HCT116 (cell line): ENCODE data around the gene INSRR. TPM values are rescaled to one million over a fixed set of nuclear protein-coding genes. Genes with fewer than 3 reads are reported as not detected.

Experiments used
- ATAC-seq: fragments of 200-7000 bp; cut with Tn5 transposase; 2 replicates; pipeline ENCODE4 v1.9.1; 2020; ENCODE audit warnings: mild to moderate bottlenecking, moderate library complexity
- BruUV-seq: library from RNA; stranded (reverse); fragments of 400-500 nt; replicated peaks from 2 replicates; lab custom pipeline; 2021; lab: Mats Ljungman, UMichigan
- CTCF ChIA-PET: fragments of 300-600 bp; sonication (Branson Sonifier 250); formaldehyde crosslinking; loops from one replicate; lab custom pipeline; 2021; ENCODE audit warnings: antibody characterized with exemption; lab: Charles Lee
- POLR2A ChIA-PET: fragments of 300-600, 350-600 bp; sonication (Branson Sonifier 250); formaldehyde crosslinking; loops from one replicate; lab custom pipeline; 2021; ENCODE audit warnings: antibody characterized with exemption; lab: Charles Lee
- RAD21 ChIA-PET, 2 experiments: fragments of 300-600 bp; sonication (Branson Sonifier 250); formaldehyde crosslinking; loops; one replicate each; lab custom pipeline; 2023; ENCODE audit warnings: low total read pairs in 2 of 2; ENCODE audit not compliant: uncharacterized antibody in 2 of 2, unreplicated experiment in 2 of 2, low non-redundant PET in 1 of 2; lab: Charles Lee
- DNase-seq: peaks from one replicate; pipeline ENCODE4 v3.0.0-alpha.2; 2010; ENCODE audit warnings: low read depth, low spot score
- H2AFZ ChIP-seq: fragments of 200-600 bp; shearing (Covaris generic), sonication (generic); 2 replicates; pipeline ENCODE4 v1.6.1; 2017; ENCODE audit warnings: low read depth, mixed run types, mixed read lengths, antibody characterized with exemption, low read length; ENCODE audit not compliant: poor library complexity, severe bottlenecking
- H3K27ac ChIP-seq: 2 replicates; pipeline ENCODE4 v1.5.1; 2012; ENCODE audit warnings: low read depth, low read length
- H3K27me3 ChIP-seq: fragments of 200-600 bp; sonication (generic); 2 replicates; pipeline ENCODE4 v1.6.1; 2016; ENCODE audit warnings: mixed run types, low read length, mixed read lengths; ENCODE audit not compliant: insufficient read depth
- H3K36me3 ChIP-seq, 2 experiments: fragments of 200-500 bp in 1 of 2; fragments of 200-600 bp in 1 of 2; sonication (Bioruptor generic) in 1 of 2; sonication (generic) in 1 of 2; 2 replicates each; pipeline versions ENCODE4 v1.5.1 to v1.6.1; 2014 to 2016; ENCODE audit warnings: low read length in 2 of 2, inconsistent platforms in 1 of 2, mixed read lengths in 1 of 2, mixed run types in 1 of 2; ENCODE audit not compliant: insufficient read depth in 2 of 2, control insufficient read depth in 1 of 2
- H3K4me1 ChIP-seq, 2 experiments: fragments of 200-600 bp in 1 of 2; sonication (generic) in 1 of 2; 2 replicates each; pipeline versions ENCODE4 v1.5.1 to v1.6.1; 2012 to 2017; ENCODE audit warnings: low read length in 2 of 2, inconsistent platforms in 1 of 2, mild to moderate bottlenecking in 1 of 2, mixed read lengths in 1 of 2, mixed run types in 1 of 2, moderate library complexity in 1 of 2; ENCODE audit not compliant: insufficient read depth in 2 of 2, control insufficient read depth in 1 of 2
- H3K4me2 ChIP-seq: fragments of 200-600 bp; sonication (generic); 2 replicates; pipeline ENCODE4 v1.6.1; 2017; ENCODE audit warnings: mixed run types, low read length, mixed read lengths
- H3K4me3 ChIP-seq, 2 experiments: fragments of 200-600 bp in 1 of 2; sonication (generic) in 1 of 2; replicated peaks in 1 of 2; 2 replicates each; pipeline ENCODE4 v1.5.1; 2011 to 2016; ENCODE audit warnings: low read length in 2 of 2, control low read depth in 1 of 2, low read depth in 1 of 2, mild to moderate bottlenecking in 1 of 2, mixed read lengths in 1 of 2, mixed run types in 1 of 2
- H3K79me2 ChIP-seq: fragments of 200-600 bp; sonication (generic); 2 replicates; pipeline ENCODE4 v1.6.1; 2017; ENCODE audit warnings: mild to moderate bottlenecking, mixed run types, low read length, moderate library complexity, mixed read lengths; ENCODE audit not compliant: insufficient read depth
- H3K9ac ChIP-seq: fragments of 200-600 bp; sonication (generic); 2 replicates; pipeline ENCODE4 v1.6.1; 2016; ENCODE audit warnings: low read length, mixed read lengths
- H3K9me2 ChIP-seq: fragments of 200-600 bp; sonication (generic), shearing (Covaris generic); 2 replicates; pipeline ENCODE4 v1.6.1; 2017; ENCODE audit warnings: mixed run types, mild to moderate bottlenecking, moderate library complexity; ENCODE audit not compliant: insufficient read depth
- H3K9me3 ChIP-seq, 2 experiments: fragments of 200-500 bp in 1 of 2; fragments of 200-600 bp in 1 of 2; sonication (Bioruptor generic) in 1 of 2; sonication (generic) in 1 of 2; 2 replicates each; pipeline ENCODE4 v1.6.1; 2014 to 2017; ENCODE audit warnings: low read length in 2 of 2, mixed read lengths in 2 of 2, inconsistent platforms in 1 of 2, low read depth in 1 of 2, mild to moderate bottlenecking in 1 of 2, mixed run types in 1 of 2, moderate library complexity in 1 of 2; ENCODE audit not compliant: control insufficient read depth in 1 of 2, insufficient read depth in 1 of 2
- H4K20me1 ChIP-seq: fragments of 200-600 bp; sonication (generic), shearing (Covaris generic); 2 replicates; pipeline ENCODE4 v1.6.1; 2017; ENCODE audit warnings: mixed run types, mild to moderate bottlenecking, moderate library complexity; ENCODE audit not compliant: insufficient read depth
- ATF3 ChIP-seq: IDR thresholded peaks from 2 replicates; pipeline ENCODE4 v1.6.1; 2012
- CBX3 ChIP-seq: IDR thresholded peaks from 2 replicates; pipeline ENCODE4 v1.6.1; 2012; ENCODE audit warnings: low read depth
- CEBPB ChIP-seq: IDR thresholded peaks from 2 replicates; pipeline ENCODE4 v1.6.1; 2012; ENCODE audit warnings: low read depth
- CTCF ChIP-seq, 3 experiments: fragments of 200-600 bp in 1 of 3; sonication (generic) in 1 of 3; IDR thresholded peaks in 2 of 3; conservative IDR thresholded peaks in 1 of 3; 2 replicates each; pipeline ENCODE4 v1.5.1; 2012 to 2017; ENCODE audit warnings: low read depth in 2 of 3, low read length in 2 of 3, antibody characterized with exemption in 1 of 3, borderline replicate concordance in 1 of 3, control low read depth in 1 of 3, mild to moderate bottlenecking in 1 of 3, mixed read lengths in 1 of 3, mixed run types in 1 of 3, moderate library complexity in 1 of 3; ENCODE audit not compliant: insufficient read depth in 1 of 3
- EGR1 ChIP-seq: IDR thresholded peaks from 2 replicates; pipeline ENCODE4 v1.6.1; 2012; ENCODE audit warnings: low read depth
- ELF1 ChIP-seq: IDR thresholded peaks from 2 replicates; pipeline ENCODE4 v1.6.1; 2012; ENCODE audit warnings: low read depth, borderline replicate concordance
- EZH2 ChIP-seq: fragments of 200-600 bp; sonication (generic); IDR thresholded peaks from 2 replicates; pipeline ENCODE4 v1.6.1; 2017; ENCODE audit warnings: antibody characterized with exemption, mixed run types
- EZH2phosphoT487 ChIP-seq: fragments of 200-600 bp; IDR thresholded peaks from 2 replicates; pipeline ENCODE4 v1.6.1; 2018; ENCODE audit warnings: antibody characterized with exemption, borderline replicate concordance
- FOSL1 ChIP-seq: IDR thresholded peaks from 2 replicates; pipeline ENCODE4 v1.6.1; 2012; ENCODE audit warnings: low read depth
- JUND ChIP-seq: IDR thresholded peaks from 2 replicates; pipeline ENCODE4 v1.6.1; 2012
- MAX ChIP-seq: IDR thresholded peaks from 2 replicates; pipeline ENCODE4 v1.6.1; 2012
- POLR2A ChIP-seq: IDR thresholded peaks from 2 replicates; pipeline ENCODE4 v1.7.0; 2011; ENCODE audit warnings: borderline replicate concordance; ENCODE audit not compliant: insufficient read depth, insufficient read length; ENCODE audit errors: extremely low read depth
- RAD21 ChIP-seq: IDR thresholded peaks from 2 replicates; pipeline ENCODE4 v1.6.1; 2012; ENCODE audit warnings: low read depth, mild to moderate bottlenecking
- REST ChIP-seq: IDR thresholded peaks from 2 replicates; pipeline ENCODE4 v1.6.1; 2012; ENCODE audit warnings: low read depth
- SP1 ChIP-seq: IDR thresholded peaks from 2 replicates; pipeline ENCODE4 v1.6.1; 2012; ENCODE audit warnings: low read depth
- SRF ChIP-seq: IDR thresholded peaks from 2 replicates; pipeline ENCODE4 v1.6.1; 2012; ENCODE audit warnings: low read depth
- TCF7L2 ChIP-seq: IDR thresholded peaks from 2 replicates; pipeline ENCODE4 v1.7.0; 2011; ENCODE audit warnings: borderline replicate concordance, inconsistent platforms; ENCODE audit not compliant: insufficient read depth, insufficient read length; ENCODE audit errors: extremely low read depth
- YY1 ChIP-seq: IDR thresholded peaks from 2 replicates; pipeline ENCODE4 v1.6.1; 2011; ENCODE audit warnings: low read length, low read depth, moderate library complexity, mild to moderate bottlenecking; ENCODE audit not compliant: insufficient replicate concordance; ENCODE audit errors: extremely low read depth
- ZBTB33 ChIP-seq: IDR thresholded peaks from 2 replicates; pipeline ENCODE4 v1.6.1; 2011; ENCODE audit warnings: mild to moderate bottlenecking, low read length, moderate library complexity; ENCODE audit not compliant: insufficient replicate concordance; ENCODE audit errors: extremely low read depth
- ZFX ChIP-seq: fragments of 450-650 bp; IDR thresholded peaks from 2 replicates; pipeline ENCODE4 v1.6.1; 2017
- intact Hi-C: fragments of 100-400 bp; cut with micrococcal nuclease; formaldehyde crosslinking; loops from 2 replicates; pipeline ENCODE4 v1.10.0; 2022
- total RNA-seq: library from RNA; stranded (reverse); gene quantifications from one replicate; pipeline ENCODE4 v1.2.1, GENCODE V29; 2021; ENCODE audit not compliant: unreplicated experiment

INSRR gene
- total RNA-seq, 1 experiment from 2014 or later = not detected

- Histone ChIP-seq H3K9ac (no peak overlapping the region), H3K4me1 (peaks cover 0 to 7% of the 10 kb centered on the region in 2 experiments; a peak in 1 of 4 replicates), H4K20me1 (no peaks in the 10 kb centered on the region), H3K36me3 (no peaks in the 10 kb centered on the region), H3K9me2 (no peaks in the 10 kb centered on the region), H3K9me3 (no peaks in the 10 kb centered on the region), H3K4me2 (no peak overlapping the region), H3K27ac (no peak overlapping the region), H3K4me3 (no peak overlapping the region), H3K79me2 (no peaks in the 10 kb centered on the region), H2AFZ (no peak overlapping the region), H3K27me3 (0 out of 2 replicates have a peak, but pooled peaks cover 3% of the 10 kb centered on the region)
- DNase-seq = no peak
- no peak for TF ChIP-seq YY1
- TF ChIP-seq RAD21 = no peak
- no peak for TF ChIP-seq MAX
- no peak for TF ChIP-seq REST
- TF ChIP-seq ZFX = no peak
- no peak for TF ChIP-seq EZH2phosphoT487
- no peak for TF ChIP-seq SRF
- no peak for TF ChIP-seq ATF3
- TF ChIP-seq SP1 = no peak
- no peak for TF ChIP-seq EGR1
- no peak for TF ChIP-seq ZBTB33
- no peak for TF ChIP-seq TCF7L2
- no peak for TF ChIP-seq FOSL1
- TF ChIP-seq EZH2 = no peak
- TF ChIP-seq POLR2A = no peak
- no peak for TF ChIP-seq ELF1
- no peak for TF ChIP-seq CBX3
- no peak for TF ChIP-seq CTCF (IDR thresholded peaks at IDR 0.05 in 2 of 3, conservative IDR thresholded peaks at IDR 0.05 in 1 of 3; ENCODE audit: borderline replicate concordance in 1 of 3, insufficient read depth in 1 of 3, low read depth in 2 of 3, low read length in 2 of 3)
- no peak for TF ChIP-seq CEBPB
- TF ChIP-seq JUND = no peak
- ChIA-PET POLR2A (no interaction called here), RAD21 (no interaction called here), CTCF (interaction anchor here (1.2 kb wide), 1 partner anchor 48 kb away, joined by 3 read pairs; no protein-coding TSS in a partner anchor)
- no peak for ATAC-seq
- no TSS peak for BruUV-seq
- intact Hi-C loops = no loop called here
These were observed 21.0 kb upstream of the INSRR start for GRCh38 chr1:156879876-156880275.
